ENCODE results near the gene PAM16.

DNA sequence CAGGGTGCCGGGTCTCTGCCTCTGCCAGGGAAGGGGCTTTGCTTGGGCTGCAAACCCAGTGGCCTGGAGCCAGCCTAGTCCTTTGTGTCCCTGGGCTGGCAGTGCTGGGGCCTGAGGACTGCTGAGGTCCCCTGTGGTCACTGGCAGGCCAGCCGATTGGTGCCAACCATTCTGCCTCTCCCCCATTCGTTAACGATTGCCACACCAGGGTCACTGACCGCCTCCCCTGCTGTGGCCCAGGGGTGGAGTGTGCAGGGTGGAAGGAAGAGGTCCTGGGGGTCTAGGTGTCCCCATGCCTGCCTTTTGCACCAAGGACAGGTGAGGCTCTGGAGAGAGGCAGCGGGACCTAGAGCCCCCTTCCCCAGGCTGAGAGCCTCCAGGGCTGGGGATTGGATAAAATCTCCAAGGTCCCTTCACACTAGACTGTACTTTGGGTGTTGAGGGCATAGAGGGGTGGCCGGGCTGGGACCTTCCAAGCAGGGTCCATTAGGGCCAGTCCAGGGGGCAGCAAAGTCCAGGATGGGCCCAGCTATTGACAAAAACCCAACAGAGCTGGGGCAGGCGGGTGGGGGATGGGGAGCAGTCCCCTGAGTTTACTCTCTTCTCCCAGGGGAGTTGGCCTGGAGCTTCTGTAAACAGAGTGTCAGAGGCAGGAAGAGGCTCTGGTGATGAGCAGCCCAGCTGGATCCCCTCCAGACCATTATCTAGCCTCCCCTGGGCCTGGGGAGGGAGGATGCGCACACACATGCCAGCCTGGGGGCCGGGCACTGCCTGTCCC, 21.6 kb upstream of the PAM16 start:
- no peak for TF ChIP-seq POLR2A (IDR thresholded peaks at IDR 0.05)
- TF ChIP-seq, protein P1, sequence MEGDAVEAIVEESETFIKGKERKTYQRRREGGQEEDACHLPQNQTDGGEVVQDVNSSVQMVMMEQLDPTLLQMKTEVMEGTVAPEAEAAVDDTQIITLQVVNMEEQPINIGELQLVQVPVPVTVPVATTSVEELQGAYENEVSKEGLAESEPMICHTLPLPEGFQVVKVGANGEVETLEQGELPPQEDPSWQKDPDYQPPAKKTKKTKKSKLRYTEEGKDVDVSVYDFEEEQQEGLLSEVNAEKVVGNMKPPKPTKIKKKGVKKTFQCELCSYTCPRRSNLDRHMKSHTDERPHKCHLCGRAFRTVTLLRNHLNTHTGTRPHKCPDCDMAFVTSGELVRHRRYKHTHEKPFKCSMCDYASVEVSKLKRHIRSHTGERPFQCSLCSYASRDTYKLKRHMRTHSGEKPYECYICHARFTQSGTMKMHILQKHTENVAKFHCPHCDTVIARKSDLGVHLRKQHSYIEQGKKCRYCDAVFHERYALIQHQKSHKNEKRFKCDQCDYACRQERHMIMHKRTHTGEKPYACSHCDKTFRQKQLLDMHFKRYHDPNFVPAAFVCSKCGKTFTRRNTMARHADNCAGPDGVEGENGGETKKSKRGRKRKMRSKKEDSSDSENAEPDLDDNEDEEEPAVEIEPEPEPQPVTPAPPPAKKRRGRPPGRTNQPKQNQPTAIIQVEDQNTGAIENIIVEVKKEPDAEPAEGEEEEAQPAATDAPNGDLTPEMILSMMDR (IDR thresholded peaks at IDR 0.05): no peak

Measured in lower leg skin (tissue), 3 donors.